ENCODE results near the gene NQO2.
"Not testable (repeated sequence)": the region's sequence is repeated elsewhere in the genome, so short reads cannot be mapped to it uniquely, and the experiment has no call there.

NQO2 gene

DNA sequence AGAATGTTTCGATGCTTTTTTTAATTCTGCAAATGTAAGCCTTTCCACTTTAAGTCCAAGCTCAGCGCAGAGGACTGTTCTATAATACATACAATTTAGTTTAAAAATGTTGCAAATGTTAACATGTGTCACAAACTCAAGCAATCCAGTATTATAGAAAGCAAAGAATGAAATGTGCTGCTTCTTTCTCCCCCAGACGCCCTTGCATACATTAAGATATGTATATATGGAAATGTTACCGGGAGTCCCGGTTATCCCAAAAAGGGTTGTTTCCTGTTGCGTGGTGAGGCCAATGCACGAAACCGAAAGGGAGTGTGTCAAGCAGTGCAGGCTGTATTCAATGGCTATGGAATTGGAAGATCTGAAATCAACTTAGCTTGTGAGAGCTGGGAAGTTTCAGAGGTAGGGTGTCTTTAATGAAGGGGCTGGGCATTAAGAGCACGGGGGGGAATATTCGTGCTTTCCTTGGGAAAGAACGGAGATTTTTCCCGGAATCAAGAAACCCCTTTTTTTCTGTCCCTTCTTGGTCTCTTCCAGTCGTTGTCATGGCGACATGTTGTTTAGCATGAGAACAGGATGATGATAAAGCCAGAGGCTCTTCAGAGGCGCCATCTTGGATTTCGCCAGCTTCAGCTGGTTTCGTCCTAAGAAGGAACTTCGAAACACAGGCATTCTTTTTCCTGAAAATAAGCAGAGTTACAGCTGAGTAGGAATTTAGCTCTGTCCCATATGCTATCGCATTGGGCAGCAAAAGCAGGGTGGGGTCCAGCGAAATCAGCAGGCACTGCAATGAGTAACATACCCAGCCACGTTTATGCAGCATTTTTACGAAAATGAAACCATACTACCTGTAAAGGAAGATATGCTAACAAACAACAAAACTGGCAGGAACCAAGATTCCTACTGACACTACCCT lies 10.1 kb upstream of the NQO2 start:
- DNase-seq (ENCODE audit: low spot score): peak; percentile 98

DNA sequence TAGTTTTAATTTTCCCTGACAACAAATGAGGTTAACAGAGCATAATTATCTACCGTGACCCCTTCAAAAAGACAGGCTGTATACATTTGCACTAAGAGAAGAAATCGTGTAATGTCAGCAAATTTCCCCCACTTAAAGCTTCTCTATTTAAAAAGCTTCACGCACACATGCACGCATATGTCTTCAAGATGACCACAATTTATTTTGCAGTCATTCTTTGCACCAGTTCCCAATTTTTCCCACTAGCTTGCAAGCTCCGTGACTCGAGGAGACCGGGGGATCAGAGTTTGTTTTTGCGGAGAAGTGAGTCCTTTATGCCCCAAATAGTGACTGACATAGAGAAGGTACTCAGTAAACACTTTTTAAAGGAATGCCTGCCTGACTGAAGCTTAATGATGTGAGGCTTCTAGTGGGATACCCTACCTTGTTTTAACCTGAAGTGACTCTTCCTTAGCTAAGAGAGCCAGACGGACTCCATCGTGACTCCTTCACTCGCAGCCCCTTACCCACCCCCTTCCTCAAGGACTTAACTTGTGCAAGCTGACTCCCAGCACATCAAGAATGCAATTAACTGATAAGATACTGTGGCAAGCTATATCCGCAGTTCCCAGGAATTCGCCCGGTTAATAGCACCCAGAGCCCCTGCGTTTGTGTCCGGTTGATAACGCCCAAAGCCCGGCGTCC lies 9.3 kb upstream of the NQO2 start:
- DNase-seq (ENCODE audit: low spot score): peak; percentile 69

GRCh38 chr6:2990932-2991506 lies 8.7 kb upstream of the NQO2 start:
- DNase-seq (ENCODE audit: low spot score): no peak

- DNase-seq (ENCODE audit: low spot score): no peak
These were observed 7.2 kb upstream of the NQO2 start for GRCh38 chr6:2992330-2992979.

GRCh38 chr6:2993755-2994317 lies 5.9 kb upstream of the NQO2 start:
- no peak for DNase-seq (ENCODE audit: low spot score)

DNA sequence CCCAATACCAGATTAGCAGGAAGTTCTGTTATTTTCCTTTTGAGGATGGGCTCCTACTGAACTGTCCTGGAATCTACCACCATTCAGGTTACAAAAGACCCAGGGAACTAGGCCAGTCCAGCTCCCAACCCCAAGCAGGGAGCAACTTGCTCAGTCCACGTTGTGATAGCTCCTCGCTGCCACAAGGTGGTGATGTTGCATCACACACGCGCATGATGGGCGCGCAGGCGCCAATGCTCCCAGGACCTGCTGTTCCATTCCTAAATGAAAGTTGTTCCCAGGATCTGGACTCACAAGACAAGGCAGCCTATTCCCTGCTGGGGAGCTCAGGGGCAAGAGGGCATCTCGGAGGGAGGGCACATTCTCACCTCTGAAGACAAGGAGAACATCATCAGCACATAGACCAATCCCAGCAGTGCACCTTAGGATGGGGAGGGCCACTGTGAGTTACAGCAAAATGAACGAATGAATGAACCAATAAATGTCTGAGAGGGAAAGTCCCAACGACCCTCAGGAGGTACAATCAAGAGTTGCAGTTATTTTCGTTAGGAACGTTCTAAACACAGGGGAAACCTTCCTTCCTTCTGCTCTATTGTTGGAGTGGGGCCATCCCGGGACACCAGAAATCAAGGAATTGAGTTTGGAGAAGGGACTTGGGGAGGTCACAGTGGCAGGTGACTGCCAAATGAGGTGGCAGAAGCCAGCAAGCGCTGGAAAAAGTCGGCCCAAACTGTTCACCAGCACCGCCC lies 1.3 kb upstream of the NQO2 start:
- DNase-seq (ENCODE audit: low spot score): not testable (repeated sequence)

- no peak for DNase-seq (ENCODE audit: low spot score)
These were observed 586 bp upstream of the NQO2 start for GRCh38 chr6:2998998-2999617.

DNA sequence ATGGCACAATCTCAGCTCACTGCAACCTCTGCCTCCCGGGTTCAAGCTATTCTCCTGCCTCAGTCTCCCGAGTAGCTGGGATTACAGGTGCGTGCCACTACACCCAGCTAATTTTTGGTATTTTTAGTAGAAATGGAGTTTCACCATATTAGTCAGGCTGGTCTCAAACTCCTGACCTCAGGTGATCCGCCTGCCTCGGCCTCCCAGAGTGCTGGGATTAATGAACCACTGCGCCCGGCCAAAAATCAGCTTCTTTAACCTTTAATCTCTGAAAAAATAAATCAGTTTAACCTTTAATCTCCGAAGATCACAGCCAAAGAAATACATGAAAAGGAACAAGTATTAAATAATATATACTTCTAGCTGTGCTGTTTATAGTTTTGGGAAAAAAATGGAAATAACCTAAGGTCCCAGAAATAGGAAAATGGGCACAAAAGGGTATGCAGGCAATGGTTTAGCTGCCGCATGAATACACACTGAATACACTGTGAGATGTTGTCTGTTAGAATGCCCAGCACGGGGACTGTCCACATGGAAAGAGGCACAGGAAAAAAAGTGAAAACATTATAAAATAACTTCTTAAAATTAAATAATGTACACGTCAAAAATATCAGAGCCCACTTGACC lies 1.6 kb downstream of the NQO2 start:
- DNase-seq (ENCODE audit: low spot score): no peak

GRCh38 chr6:3001773-3002293 lies 2.1 kb downstream of the NQO2 start:
- peak; percentile 61 for DNase-seq (ENCODE audit: low spot score)

- not testable (repeated sequence) for DNase-seq (ENCODE audit: low spot score)
These were observed 3.5 kb downstream of the NQO2 start for GRCh38 chr6:3003226-3003625.

DNA sequence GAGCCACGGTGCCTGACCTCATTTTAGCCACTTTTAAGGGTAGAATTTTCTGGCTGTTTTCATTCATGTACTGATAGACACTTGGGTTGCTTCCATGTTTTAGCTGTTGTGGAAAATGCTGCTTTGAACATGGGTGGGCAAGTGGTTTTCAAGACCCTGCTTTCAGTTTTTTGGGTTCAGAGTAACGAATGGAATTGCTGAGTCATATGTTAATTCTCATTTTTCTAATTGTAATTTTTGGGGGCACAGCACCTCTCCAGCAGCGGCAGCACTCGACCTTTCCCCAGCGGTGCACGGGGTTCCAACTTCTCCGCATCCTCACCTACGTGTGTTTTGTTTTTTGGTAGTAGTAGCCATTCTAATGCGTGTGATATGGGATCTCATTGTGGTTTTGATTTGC lies 5.4 kb downstream of the NQO2 start:
- no peak for DNase-seq (ENCODE audit: low spot score)

- no peak for DNase-seq (ENCODE audit: low spot score)
These were observed 6.2 kb downstream of the NQO2 start for GRCh38 chr6:3005874-3006273.

DNA sequence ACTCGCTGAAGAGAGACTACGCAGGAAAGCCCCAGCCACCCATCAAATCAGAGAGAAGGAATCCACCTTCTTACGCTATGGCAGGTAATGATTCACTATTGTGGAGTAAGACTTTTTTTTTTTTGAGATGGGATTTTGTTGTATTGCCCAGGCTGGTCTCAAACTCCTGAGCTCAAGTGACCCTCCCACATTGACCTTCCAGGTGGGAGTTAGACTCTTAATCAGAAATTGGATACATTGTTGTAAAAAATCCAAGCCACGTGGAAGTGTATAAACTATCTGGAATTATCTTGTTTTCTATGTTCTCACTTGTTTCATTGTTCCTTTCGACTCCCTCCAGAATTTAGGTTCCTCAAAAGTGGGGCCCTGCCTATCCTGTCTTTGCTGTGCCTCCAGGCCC lies 6.8 kb downstream of the NQO2 start:
- DNase-seq (ENCODE audit: low spot score): no peak

GRCh38 chr6:3007571-3007970 lies 7.9 kb downstream of the NQO2 start:
- DNase-seq (ENCODE audit: low spot score): no peak

GRCh38 chr6:3008712-3009265 lies 9.1 kb downstream of the NQO2 start:
- not testable (repeated sequence) for DNase-seq (ENCODE audit: low spot score)

DNA sequence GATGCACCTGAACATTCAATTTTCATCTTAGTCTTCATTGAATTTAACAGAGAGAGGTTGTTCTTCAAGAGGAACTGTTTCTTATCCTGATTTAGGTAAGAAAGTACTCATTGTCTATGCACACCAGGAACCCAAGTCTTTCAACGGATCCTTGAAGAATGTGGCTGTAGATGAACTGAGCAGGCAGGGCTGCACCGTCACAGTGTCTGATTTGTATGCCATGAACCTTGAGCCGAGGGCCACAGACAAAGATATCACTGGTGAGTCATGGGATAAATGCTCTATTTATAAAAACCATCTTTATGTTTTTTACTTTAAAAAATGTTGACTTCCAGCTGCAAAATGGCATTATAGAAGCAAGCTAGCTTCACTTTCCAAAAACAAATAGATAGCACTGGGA lies 10.2 kb downstream of the NQO2 start:
- no peak for DNase-seq (ENCODE audit: low spot score)

- DNase-seq (ENCODE audit: low spot score): no peak
These were observed 11.5 kb downstream of the NQO2 start for GRCh38 chr6:3011158-3011557.

DNA sequence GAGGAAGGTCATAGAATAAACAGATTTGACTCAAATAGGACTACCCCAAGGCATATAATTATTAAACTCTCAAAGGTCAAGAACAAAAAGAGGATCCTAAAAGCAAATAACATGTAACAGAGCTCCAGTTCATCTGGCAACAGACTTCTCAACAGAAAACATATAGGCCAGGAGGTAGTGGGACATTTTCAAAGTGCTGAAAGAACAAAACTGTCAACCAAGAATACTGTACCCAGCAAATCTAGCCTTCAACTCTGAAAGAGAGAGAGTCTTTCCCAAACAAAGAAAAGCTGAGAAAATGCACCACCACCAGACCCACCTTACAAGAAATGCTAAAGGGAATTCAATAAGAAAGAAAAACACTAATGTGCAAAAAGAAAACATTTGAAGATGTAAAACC lies 11.9 kb downstream of the NQO2 start:
- no peak for DNase-seq (ENCODE audit: low spot score)

DNA sequence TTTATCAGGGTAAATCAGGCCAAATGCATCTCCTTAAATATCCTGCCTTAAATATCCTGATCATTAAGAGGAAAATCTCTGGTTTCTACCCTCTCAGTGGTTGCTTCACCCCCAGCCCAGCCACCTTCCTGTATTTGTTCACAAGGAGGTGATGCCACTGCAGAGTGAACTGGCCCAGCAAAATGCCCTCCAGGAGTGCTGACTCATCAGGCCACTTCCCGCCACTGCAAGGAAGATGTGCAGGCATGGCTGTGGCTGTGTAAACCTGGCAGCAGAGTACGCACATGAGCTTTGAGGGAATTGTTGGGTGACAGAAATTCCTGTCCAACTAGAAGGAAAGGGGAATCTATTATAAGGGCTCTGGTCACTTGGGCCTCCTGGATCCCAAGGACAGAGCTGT lies 13.8 kb downstream of the NQO2 start:
- DNase-seq (ENCODE audit: low spot score): no peak

Measured in globus pallidus (tissue), 1 donor.